ENCODE results near the gene SHOC2.

Gene SHOC2

DNA sequence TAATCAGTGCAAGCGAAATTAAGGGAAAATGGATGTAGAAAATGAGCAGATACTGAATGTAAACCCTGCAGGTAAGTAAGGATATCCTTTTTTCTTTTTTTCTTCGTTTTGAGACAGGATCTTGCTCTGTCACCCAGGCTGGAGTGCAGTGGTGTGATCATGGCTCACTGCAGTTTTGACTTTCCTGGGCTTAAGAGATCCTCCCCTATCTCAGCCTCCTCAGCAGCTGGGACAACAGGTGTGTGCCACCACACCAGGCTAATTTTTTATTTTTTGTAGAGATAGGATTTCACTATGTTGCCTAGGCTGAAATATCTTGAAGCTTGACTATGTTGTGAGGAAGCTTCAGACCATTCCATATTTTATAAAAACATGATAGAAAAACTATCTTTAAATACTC is 43.4 kb upstream of the SHOC2 start:
- H3K27ac ChIP-seq: peak overlapping the region; percentile 96; the same call in 1 of the 2 replicates
- TF ChIP-seq, protein P1, sequence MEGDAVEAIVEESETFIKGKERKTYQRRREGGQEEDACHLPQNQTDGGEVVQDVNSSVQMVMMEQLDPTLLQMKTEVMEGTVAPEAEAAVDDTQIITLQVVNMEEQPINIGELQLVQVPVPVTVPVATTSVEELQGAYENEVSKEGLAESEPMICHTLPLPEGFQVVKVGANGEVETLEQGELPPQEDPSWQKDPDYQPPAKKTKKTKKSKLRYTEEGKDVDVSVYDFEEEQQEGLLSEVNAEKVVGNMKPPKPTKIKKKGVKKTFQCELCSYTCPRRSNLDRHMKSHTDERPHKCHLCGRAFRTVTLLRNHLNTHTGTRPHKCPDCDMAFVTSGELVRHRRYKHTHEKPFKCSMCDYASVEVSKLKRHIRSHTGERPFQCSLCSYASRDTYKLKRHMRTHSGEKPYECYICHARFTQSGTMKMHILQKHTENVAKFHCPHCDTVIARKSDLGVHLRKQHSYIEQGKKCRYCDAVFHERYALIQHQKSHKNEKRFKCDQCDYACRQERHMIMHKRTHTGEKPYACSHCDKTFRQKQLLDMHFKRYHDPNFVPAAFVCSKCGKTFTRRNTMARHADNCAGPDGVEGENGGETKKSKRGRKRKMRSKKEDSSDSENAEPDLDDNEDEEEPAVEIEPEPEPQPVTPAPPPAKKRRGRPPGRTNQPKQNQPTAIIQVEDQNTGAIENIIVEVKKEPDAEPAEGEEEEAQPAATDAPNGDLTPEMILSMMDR (conservative IDR thresholded peaks at IDR 0.05): no peak

DNA sequence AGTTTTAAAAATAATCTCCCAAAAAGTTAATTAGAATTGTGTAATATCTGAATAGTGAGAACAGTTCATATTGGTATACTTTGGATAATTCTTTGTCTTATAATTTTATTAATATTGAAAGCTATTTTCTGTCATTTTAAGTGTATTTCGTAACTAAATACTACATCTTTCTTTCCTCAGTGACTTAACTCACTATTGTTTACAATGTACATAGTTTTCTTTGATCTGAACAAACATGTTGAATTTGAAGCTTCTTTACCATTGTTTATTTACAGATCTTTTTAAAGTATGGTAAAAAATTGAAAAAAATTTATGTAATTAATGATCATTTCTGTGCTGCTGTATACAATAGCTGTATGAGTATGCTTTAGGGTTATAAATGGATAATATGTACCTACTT is 42.6 kb upstream of the SHOC2 start:
- TF ChIP-seq, protein P1 (conservative IDR thresholded peaks at IDR 0.05): no peak

DNA sequence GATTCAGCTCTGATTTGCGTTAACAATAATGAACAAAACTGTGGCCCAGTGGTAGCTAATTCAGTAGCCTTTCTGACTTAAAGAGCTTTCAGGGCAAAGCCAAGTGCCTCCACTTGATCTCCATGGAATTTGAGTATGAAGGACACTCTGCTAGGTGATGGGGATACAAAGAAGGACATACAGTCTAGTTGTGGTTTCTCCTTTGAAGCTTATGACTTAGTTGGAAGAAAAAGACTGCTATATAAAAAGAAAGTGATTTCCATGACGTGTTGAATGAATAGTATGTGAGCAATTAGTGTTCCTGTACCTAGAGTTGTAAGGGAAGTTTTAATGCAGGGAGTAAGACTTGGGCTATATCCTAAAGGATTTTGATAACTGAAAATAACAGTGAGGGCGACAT is 39.4 kb upstream of the SHOC2 start:
- TF ChIP-seq, protein P1 (conservative IDR thresholded peaks at IDR 0.05): no peak

More for the DNA sequence above, 42.6 kb upstream of the SHOC2 start:
- no peak overlapping the region for H3K27ac ChIP-seq

DNA sequence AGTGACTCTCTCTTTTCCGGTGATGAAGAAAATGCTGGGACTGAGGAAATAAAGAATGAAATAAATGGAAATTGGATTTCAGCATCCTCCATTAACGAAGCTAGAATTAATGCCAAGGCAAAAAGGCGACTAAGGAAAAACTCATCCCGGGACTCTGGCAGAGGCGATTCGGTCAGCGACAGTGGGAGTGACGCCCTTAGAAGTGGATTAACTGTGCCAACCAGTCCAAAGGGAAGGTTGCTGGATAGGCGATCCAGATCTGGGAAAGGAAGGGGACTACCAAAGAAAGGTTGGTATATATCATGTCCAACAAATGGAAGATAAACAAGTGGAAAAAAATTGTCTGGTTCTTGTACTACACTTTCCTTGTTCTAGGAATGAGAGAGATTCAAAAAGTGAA is 38.2 kb upstream of the SHOC2 start:
- no peak overlapping the region for H3K27ac ChIP-seq
- TF ChIP-seq, protein P1 (conservative IDR thresholded peaks at IDR 0.05): no peak

More for the DNA sequence above, 39.4 kb upstream of the SHOC2 start:
- H3K27ac ChIP-seq: no peak overlapping the region

DNA sequence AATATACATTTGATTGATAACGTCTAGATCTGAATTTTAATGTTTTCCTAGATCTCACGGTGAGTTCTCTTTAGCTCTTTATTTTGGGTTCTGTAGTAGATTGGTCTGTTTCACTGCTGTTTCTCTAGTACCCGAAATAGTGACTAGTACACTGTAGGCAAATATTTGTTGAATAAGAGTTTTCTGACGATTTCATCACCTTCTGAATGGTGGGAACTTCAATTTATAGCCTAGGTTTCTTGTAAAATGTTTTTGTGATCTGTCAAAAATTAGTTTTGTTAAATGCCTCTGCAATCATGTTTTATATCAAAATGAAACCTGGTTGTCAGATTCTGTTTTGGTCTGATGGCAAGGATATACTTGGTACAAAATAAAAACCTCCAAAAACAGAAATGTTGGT is 37.5 kb upstream of the SHOC2 start:
- TF ChIP-seq, protein P1 (conservative IDR thresholded peaks at IDR 0.05): no peak
- H3K27ac ChIP-seq: no peak overlapping the region

DNA sequence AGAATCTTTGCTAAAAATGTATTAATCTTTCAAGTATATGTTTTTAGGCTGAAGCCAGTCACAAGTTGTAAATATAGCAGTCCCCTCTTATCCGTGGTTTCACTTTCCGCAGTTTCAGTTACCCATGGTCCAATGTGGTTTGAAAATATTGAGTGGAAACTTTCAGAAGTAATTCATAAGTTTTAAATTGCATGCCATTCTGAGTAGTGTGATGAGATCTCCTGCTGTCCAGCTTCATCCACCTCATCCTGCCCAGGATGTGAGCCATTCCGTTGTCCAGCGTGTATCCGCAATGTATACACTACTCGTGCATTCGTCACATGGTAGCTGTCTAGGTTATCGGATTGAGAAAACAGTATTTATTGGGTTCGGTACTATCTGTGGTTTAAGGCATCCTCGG is 35.5 kb upstream of the SHOC2 start:
- H3K27ac ChIP-seq: no peak overlapping the region
- TF ChIP-seq, protein P1 (conservative IDR thresholded peaks at IDR 0.05): no peak

DNA sequence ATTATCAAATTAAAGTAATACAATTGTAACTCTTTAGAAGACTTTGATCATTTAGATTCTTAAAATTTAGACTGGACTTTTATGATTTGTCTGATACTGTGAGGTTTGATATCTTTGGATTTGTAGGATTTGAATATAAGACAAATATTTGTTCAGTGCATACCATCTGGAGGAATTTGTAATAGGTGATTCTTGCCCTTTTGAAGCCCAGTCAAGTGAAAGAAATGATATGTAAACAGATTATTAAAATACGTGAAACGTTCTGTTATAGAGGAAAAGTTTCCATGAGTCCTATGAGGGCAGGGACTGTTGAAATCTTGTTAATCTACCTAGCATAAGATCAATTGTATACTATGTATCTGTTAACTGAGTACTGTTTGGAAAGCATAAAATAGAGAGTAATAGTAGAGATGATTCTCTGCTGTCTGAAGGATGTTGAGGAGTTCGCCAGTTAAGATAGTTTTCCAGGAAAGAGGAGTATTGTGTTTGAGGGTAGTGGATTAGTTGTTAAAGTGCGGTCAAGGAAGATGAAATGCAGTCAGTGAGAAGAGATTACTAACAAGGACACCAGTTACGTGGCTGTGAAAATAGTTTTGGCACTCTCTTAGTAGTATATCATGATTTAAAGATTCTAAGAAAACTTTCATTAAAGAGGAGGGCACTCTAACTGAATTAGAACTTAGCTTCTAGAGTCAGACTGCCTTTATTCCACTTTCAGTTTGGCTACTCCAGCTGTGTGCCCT is 33.3 kb upstream of the SHOC2 start:
- TF ChIP-seq, protein P1 (conservative IDR thresholded peaks at IDR 0.05): no peak
- no peak overlapping the region for H3K27ac ChIP-seq
